Liver (tissue), 9 donors: ENCODE data around the gene KIAA1217. TPM values are rescaled to one million over a fixed set of nuclear protein-coding genes. Genes with fewer than 3 reads are reported as not detected.

Experiments used
- DNase-seq: peaks from one replicate; pipeline ENCODE4 v3.0.0-alpha.2; 2017; ENCODE audit warnings: low spot score
- H3K27ac ChIP-seq, 2 donors: one replicate each; pipeline ENCODE4 v1.7.0; 2013; ENCODE audit warnings: inconsistent platforms in 2 of 2, low read length in 2 of 2, control low read depth in 1 of 2, low read depth in 1 of 2, mild to moderate bottlenecking in 1 of 2
- H3K27me3 ChIP-seq, 4 donors: one replicate each; pipeline versions ENCODE4 v1.6.1 to v1.7.0; 2013; ENCODE audit warnings: low read length in 3 of 4, inconsistent platforms in 1 of 4, mild to moderate bottlenecking in 1 of 4, moderate library complexity in 1 of 4; ENCODE audit not compliant: control insufficient read depth in 4 of 4, insufficient read depth in 4 of 4
- H3K36me3 ChIP-seq, 4 donors: one replicate each; pipeline versions ENCODE4 v1.6.1 to v1.7.0; 2013; ENCODE audit warnings: low read length in 3 of 4, mild to moderate bottlenecking in 3 of 4, low read depth in 1 of 4, moderate library complexity in 1 of 4; ENCODE audit not compliant: control insufficient read depth in 4 of 4, insufficient read depth in 3 of 4
- H3K4me1 ChIP-seq, 4 donors: one replicate each; pipeline versions ENCODE4 v1.6.1 to v1.7.0; 2013; ENCODE audit warnings: low read length in 3 of 4, mild to moderate bottlenecking in 3 of 4, moderate library complexity in 1 of 4; ENCODE audit not compliant: control insufficient read depth in 4 of 4, insufficient read depth in 4 of 4
- H3K4me3 ChIP-seq, 3 donors: one replicate each; pipeline versions ENCODE4 v1.6.1 to v1.7.0; 2013; ENCODE audit warnings: low read length in 3 of 3, control low read depth in 1 of 3, low read depth in 1 of 3, mild to moderate bottlenecking in 1 of 3
- H3K9ac ChIP-seq, 2 donors: one replicate each; pipeline ENCODE4 v1.7.0; 2013; ENCODE audit warnings: low read length in 2 of 2, mild to moderate bottlenecking in 2 of 2, moderate library complexity in 2 of 2, control low read depth in 1 of 2, low read depth in 1 of 2
- H3K9me3 ChIP-seq, 4 donors: one replicate each; pipeline versions ENCODE4 v1.6.1 to v1.7.0; 2013; ENCODE audit warnings: low read length in 3 of 4; ENCODE audit not compliant: control insufficient read depth in 4 of 4
- FOXA1 ChIP-seq: IDR thresholded peaks from 2 replicates; pipeline ENCODE4 v1.6.1; 2016; ENCODE audit warnings: antibody characterized with exemption
- FOXA2 ChIP-seq: IDR thresholded peaks from 2 replicates; pipeline ENCODE4 v1.6.1; 2016; ENCODE audit warnings: antibody characterized with exemption
- GABPA ChIP-seq, 2 donors: IDR thresholded peaks in 1 of 2; conservative IDR thresholded peaks in 1 of 2; 2 replicates each; pipeline ENCODE4 v1.6.1; 2016; ENCODE audit warnings: antibody characterized with exemption in 2 of 2, mild to moderate bottlenecking in 1 of 2, moderate library complexity in 1 of 2
- HNF4A ChIP-seq, 2 donors: conservative IDR thresholded peaks; 2 replicates each; pipeline ENCODE4 v1.6.1; 2016; ENCODE audit warnings: antibody characterized with exemption in 2 of 2, mild to moderate bottlenecking in 2 of 2
- HNF4G ChIP-seq: IDR thresholded peaks from 2 replicates; pipeline ENCODE4 v1.6.1; 2016; ENCODE audit warnings: antibody characterized with exemption
- JUND ChIP-seq, 2 donors: IDR thresholded peaks; 2 replicates each; pipeline ENCODE4 v1.6.1; 2016; ENCODE audit warnings: antibody characterized with exemption in 2 of 2
- NR2F2 ChIP-seq: IDR thresholded peaks from 2 replicates; pipeline ENCODE4 v1.6.1; 2016; ENCODE audit warnings: antibody characterized with exemption
- RAD21 ChIP-seq, 2 donors: IDR thresholded peaks; 2 replicates each; pipeline ENCODE4 v1.6.1; 2016; ENCODE audit warnings: antibody characterized with exemption in 2 of 2, mild to moderate bottlenecking in 2 of 2
- RXRA ChIP-seq, 2 donors: IDR thresholded peaks; 2 replicates each; pipeline ENCODE4 v1.6.1; 2017 to 2018; ENCODE audit warnings: antibody characterized with exemption in 2 of 2, mild to moderate bottlenecking in 1 of 2
- SP1 ChIP-seq: IDR thresholded peaks from 2 replicates; pipeline ENCODE4 v1.6.1; 2018; ENCODE audit warnings: antibody characterized with exemption, mild to moderate bottlenecking
- YY1 ChIP-seq: IDR thresholded peaks from 2 replicates; pipeline ENCODE4 v1.6.1; 2016; ENCODE audit warnings: antibody characterized with exemption, mild to moderate bottlenecking
- WGBS: extraction: QIAGEN DNeasy Blood & Tissue Kit; methylation state at CpG from one replicate; pipeline ENCODE4 v1.1.7; 2013; 5-methylcytosine and 5-hydroxymethylcytosine counted together
- polyA plus RNA-seq, 2 donors: library from polyadenylated mRNA; stranded (reverse) in 1 of 2; unstranded in 1 of 2; fragments of 200-250 nt in 1 of 2; fragments of >200 nt in 1 of 2; fragmentation: Nextera tagmentation in 1 of 2; extraction: Ambion mirVana in 1 of 2; gene quantifications; one replicate each; pipeline versions ENCODE4 v1.2.1 to v1.2.3, GENCODE V29; 2013 to 2015
- total RNA-seq, 2 donors: library from RNA; depleted of rRNA; stranded (reverse); fragments of >200 nt; gene quantifications; one replicate each; pipeline ENCODE4 v1.2.3, GENCODE V29; 2014
- TF ChIP-seq, protein P1 (sequence below): fragments of 150-350 bp; IDR thresholded peaks from 2 replicates; pipeline ENCODE4 v1.5.1; 2017; ENCODE audit warnings: improper control_type of control experiment, low read depth, low read length; ENCODE audit not compliant: missing input control
- TF ChIP-seq, protein P2 (sequence below): IDR thresholded peaks from 2 replicates; pipeline ENCODE4 v1.6.1; 2016; ENCODE audit warnings: antibody characterized with exemption
- TF ChIP-seq, protein P3 (sequence below): IDR thresholded peaks from 2 replicates; pipeline ENCODE4 v1.6.1; 2016; ENCODE audit warnings: antibody characterized with exemption
- TF ChIP-seq, protein P4 (sequence below): IDR thresholded peaks from 2 replicates; pipeline ENCODE4 v1.6.1; 2016; ENCODE audit warnings: antibody characterized with exemption
- TF ChIP-seq, protein P5 (sequence below): IDR thresholded peaks from 2 replicates; pipeline ENCODE4 v1.6.1; 2016; ENCODE audit warnings: antibody characterized with exemption, mild to moderate bottlenecking
- donor health status: healthy.
- donor health status: healthy.
- donor health status: healthy.
- donor health status: healthy.
- donor health status: healthy.

The KIAA1217 gene
- total and polyA plus RNA-seq, 4 donors = 4.5 to 12.8 (median 6.8) TPM

DNA sequence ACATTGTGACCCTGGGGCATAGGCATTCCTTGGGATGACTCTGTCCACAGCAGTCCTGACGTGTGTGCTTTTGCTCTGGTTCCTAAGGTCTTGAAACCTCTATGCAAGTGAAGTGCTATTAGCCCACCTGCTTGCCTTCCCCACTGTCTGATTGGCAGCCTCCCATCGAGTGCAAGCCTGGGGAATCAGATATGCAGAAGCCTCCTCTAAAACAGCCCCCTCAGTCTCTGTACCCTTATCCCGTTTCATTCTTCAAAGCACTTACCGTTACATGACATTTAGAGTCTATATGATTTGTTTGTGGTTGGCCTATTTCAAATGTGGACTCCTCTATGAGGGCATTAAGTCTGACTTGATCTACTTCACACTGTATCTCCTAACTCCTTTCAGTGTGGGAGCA, 4.3 kb downstream of the KIAA1217 start:
- Histone ChIP-seq H3K9me3 (no peaks in the 10 kb centered on the region), H3K27me3 (peaks cover 0 to 3% (median 0%) of the 10 kb centered on the region in 4 donors), H3K4me1 (peaks cover 0 to 12% (median 8%) of the 10 kb centered on the region in 4 donors), H3K36me3 (no peaks in the 10 kb centered on the region), H3K4me3 (no peak overlapping the region), H3K9ac (no peak overlapping the region), H3K27ac (no peak overlapping the region)
- 82% methylated on average over 4 of the region's 4 CpGs for WGBS
- TF ChIP-seq RXRA (IDR thresholded peaks at IDR 0.05) (no peak), HNF4G (no peak), RAD21 (IDR thresholded peaks at IDR 0.05) (no peak), NR2F2 (no peak), FOXA1 (no peak)
- no peak for DNase-seq

DNA sequence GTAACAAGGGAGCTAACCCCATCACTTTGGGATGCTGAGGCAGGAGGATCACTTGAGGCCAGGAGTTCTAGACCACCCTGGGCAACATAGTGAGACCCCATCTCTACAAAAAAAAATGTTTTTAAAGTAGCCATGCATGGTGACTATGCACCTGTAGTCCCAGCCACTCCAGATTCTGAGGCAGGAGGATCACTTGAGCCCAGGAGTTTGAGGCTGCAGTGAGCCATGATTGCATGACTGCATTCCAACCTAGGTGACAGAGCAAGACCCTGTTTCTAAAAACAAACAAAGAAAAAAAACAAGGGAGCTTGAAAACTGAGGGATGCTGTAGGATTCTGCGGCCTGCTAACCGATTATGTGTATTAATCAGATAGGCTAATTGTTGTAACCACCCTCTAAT, 4.9 kb downstream of the KIAA1217 start:
- TF ChIP-seq FOXA2 (no peak), HNF4A (conservative IDR thresholded peaks at IDR 0.05) (no peak), SP1 (no peak), GABPA (IDR thresholded peaks at IDR 0.05 in 1 of 2, conservative IDR thresholded peaks at IDR 0.05 in 1 of 2) (no peak), RXRA (IDR thresholded peaks at IDR 0.05) (no peak), JUND (IDR thresholded peaks at IDR 0.05) (no peak), NR2F2 (no peak), YY1 (no peak), HNF4G (no peak)
- TF ChIP-seq, protein P1, sequence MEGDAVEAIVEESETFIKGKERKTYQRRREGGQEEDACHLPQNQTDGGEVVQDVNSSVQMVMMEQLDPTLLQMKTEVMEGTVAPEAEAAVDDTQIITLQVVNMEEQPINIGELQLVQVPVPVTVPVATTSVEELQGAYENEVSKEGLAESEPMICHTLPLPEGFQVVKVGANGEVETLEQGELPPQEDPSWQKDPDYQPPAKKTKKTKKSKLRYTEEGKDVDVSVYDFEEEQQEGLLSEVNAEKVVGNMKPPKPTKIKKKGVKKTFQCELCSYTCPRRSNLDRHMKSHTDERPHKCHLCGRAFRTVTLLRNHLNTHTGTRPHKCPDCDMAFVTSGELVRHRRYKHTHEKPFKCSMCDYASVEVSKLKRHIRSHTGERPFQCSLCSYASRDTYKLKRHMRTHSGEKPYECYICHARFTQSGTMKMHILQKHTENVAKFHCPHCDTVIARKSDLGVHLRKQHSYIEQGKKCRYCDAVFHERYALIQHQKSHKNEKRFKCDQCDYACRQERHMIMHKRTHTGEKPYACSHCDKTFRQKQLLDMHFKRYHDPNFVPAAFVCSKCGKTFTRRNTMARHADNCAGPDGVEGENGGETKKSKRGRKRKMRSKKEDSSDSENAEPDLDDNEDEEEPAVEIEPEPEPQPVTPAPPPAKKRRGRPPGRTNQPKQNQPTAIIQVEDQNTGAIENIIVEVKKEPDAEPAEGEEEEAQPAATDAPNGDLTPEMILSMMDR = no peak
- TF ChIP-seq, protein P2, sequence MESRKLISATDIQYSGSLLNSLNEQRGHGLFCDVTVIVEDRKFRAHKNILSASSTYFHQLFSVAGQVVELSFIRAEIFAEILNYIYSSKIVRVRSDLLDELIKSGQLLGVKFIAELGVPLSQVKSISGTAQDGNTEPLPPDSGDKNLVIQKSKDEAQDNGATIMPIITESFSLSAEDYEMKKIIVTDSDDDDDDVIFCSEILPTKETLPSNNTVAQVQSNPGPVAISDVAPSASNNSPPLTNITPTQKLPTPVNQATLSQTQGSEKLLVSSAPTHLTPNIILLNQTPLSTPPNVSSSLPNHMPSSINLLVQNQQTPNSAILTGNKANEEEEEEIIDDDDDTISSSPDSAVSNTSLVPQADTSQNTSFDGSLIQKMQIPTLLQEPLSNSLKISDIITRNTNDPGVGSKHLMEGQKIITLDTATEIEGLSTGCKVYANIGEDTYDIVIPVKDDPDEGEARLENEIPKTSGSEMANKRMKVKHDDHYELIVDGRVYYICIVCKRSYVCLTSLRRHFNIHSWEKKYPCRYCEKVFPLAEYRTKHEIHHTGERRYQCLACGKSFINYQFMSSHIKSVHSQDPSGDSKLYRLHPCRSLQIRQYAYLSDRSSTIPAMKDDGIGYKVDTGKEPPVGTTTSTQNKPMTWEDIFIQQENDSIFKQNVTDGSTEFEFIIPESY = no peak
- TF ChIP-seq, protein P3, sequence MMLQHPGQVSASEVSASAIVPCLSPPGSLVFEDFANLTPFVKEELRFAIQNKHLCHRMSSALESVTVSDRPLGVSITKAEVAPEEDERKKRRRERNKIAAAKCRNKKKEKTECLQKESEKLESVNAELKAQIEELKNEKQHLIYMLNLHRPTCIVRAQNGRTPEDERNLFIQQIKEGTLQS = no peak
- TF ChIP-seq, protein P4, sequence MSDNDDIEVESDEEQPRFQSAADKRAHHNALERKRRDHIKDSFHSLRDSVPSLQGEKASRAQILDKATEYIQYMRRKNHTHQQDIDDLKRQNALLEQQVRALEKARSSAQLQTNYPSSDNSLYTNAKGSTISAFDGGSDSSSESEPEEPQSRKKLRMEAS = no peak
- TF ChIP-seq, protein P5, sequence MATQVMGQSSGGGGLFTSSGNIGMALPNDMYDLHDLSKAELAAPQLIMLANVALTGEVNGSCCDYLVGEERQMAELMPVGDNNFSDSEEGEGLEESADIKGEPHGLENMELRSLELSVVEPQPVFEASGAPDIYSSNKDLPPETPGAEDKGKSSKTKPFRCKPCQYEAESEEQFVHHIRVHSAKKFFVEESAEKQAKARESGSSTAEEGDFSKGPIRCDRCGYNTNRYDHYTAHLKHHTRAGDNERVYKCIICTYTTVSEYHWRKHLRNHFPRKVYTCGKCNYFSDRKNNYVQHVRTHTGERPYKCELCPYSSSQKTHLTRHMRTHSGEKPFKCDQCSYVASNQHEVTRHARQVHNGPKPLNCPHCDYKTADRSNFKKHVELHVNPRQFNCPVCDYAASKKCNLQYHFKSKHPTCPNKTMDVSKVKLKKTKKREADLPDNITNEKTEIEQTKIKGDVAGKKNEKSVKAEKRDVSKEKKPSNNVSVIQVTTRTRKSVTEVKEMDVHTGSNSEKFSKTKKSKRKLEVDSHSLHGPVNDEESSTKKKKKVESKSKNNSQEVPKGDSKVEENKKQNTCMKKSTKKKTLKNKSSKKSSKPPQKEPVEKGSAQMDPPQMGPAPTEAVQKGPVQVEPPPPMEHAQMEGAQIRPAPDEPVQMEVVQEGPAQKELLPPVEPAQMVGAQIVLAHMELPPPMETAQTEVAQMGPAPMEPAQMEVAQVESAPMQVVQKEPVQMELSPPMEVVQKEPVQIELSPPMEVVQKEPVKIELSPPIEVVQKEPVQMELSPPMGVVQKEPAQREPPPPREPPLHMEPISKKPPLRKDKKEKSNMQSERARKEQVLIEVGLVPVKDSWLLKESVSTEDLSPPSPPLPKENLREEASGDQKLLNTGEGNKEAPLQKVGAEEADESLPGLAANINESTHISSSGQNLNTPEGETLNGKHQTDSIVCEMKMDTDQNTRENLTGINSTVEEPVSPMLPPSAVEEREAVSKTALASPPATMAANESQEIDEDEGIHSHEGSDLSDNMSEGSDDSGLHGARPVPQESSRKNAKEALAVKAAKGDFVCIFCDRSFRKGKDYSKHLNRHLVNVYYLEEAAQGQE = no peak
- H3K9me3 ChIP-seq = no peaks in the 10 kb centered on the region
- H3K36me3 ChIP-seq = no peaks in the 10 kb centered on the region
- H3K4me3 ChIP-seq = no peak overlapping the region
- H3K27ac ChIP-seq = no peak overlapping the region
- no peak overlapping the region for H3K9ac ChIP-seq
- H3K4me1 ChIP-seq = peaks cover 0 to 6% (median 6%) of the 10 kb centered on the region in 4 donors
- DNase-seq = no peak
- WGBS = 95% methylated on average over 2 of the region's 2 CpGs
- H3K27me3 ChIP-seq = peaks cover 0 to 3% (median 0%) of the 10 kb centered on the region in 4 donors
